Loucy (cell line): Measurements from ENCODE around the gene SCEL.

Source experiments
- H2AFZ ChIP-seq: fragments of 200-600 bp; sonication (generic); 2 replicates; pipeline ENCODE4 v1.6.0; 2016; ENCODE audit warnings: antibody characterized with exemption, mild to moderate bottlenecking, low read length, moderate library complexity
- H3F3A ChIP-seq: fragments of 200-600 bp; 2 replicates; pipeline ENCODE4 v1.6.0; 2016; ENCODE audit warnings: antibody characterized with exemption, low read depth, mild to moderate bottlenecking
- H3K27me3 ChIP-seq: fragments of 200-600 bp; sonication (generic); 2 replicates; pipeline ENCODE4 v1.6.1; 2014; ENCODE audit warnings: low read length, mild to moderate bottlenecking; ENCODE audit not compliant: insufficient read depth, poor library complexity, severe bottlenecking
- H3K36me3 ChIP-seq: fragments of 200-600 bp; sonication (generic); 2 replicates; pipeline ENCODE4 v1.6.1; 2016; ENCODE audit warnings: low read length; ENCODE audit not compliant: insufficient read depth
- H3K4me1 ChIP-seq: fragments of 200-600 bp; sonication (generic); 2 replicates; pipeline ENCODE4 v1.5.1; 2014; ENCODE audit warnings: low read length, mild to moderate bottlenecking; ENCODE audit not compliant: insufficient read depth, poor library complexity, severe bottlenecking
- H3K4me2 ChIP-seq: fragments of 200-600 bp; sonication (generic); 2 replicates; pipeline ENCODE4 v1.6.0; 2014; ENCODE audit warnings: antibody characterized with exemption, low read length, low read depth, mild to moderate bottlenecking; ENCODE audit not compliant: poor library complexity, severe bottlenecking
- H3K4me3 ChIP-seq: fragments of 200-600 bp; sonication (generic); 2 replicates; pipeline ENCODE4 v1.5.1; 2014; ENCODE audit warnings: low read length, mild to moderate bottlenecking, mixed read lengths; ENCODE audit not compliant: poor library complexity, severe bottlenecking
- H3K79me2 ChIP-seq: fragments of 200-600 bp; sonication (generic); 2 replicates; pipeline ENCODE4 v1.6.1; 2014; ENCODE audit warnings: low read length; ENCODE audit not compliant: insufficient read depth
- H3K9ac ChIP-seq: fragments of 200-600 bp; sonication (generic); 2 replicates; pipeline ENCODE4 v1.6.0; 2014; ENCODE audit warnings: mild to moderate bottlenecking, low read depth, low read length, moderate library complexity; ENCODE audit not compliant: poor library complexity, severe bottlenecking
- H3K9me2 ChIP-seq: fragments of 200-600 bp; sonication (generic); replicated peaks from 2 replicates; pipeline ENCODE4 v1.6.1; 2016; ENCODE audit warnings: low read depth, low read length, mixed read lengths
- H3K9me3 ChIP-seq: fragments of 200-600 bp; sonication (generic); 2 replicates; pipeline ENCODE4 v1.6.1; 2014; ENCODE audit warnings: mild to moderate bottlenecking, antibody characterized with exemption, low read length, low read depth; ENCODE audit not compliant: insufficient read depth
- H4K20me1 ChIP-seq: fragments of 200-600 bp; sonication (generic); 2 replicates; pipeline ENCODE4 v1.6.0; 2014; ENCODE audit warnings: antibody characterized with exemption, low read length, mild to moderate bottlenecking; ENCODE audit not compliant: insufficient read depth, poor library complexity, severe bottlenecking
- CTCF ChIP-seq: fragments of 200-600 bp; sonication (generic); conservative IDR thresholded peaks from 2 replicates; pipeline ENCODE4 v1.5.1; 2014; ENCODE audit warnings: mild to moderate bottlenecking, antibody characterized with exemption, low read length
- EZH2phosphoT487 ChIP-seq: fragments of 200-600 bp; IDR thresholded peaks from 2 replicates; pipeline ENCODE4 v1.6.1; 2018; ENCODE audit warnings: antibody characterized with exemption, mild to moderate bottlenecking, moderate library complexity, borderline replicate concordance

SCEL gene

GRCh38 chr13:77523386-77523785, 12.1 kb upstream of the SCEL start:
- TF ChIP-seq CTCF (no peak), EZH2phosphoT487 (no peak)
- H3K4me1 ChIP-seq: no peaks in the 10 kb centered on the region
- no peaks in the 10 kb centered on the region for H3F3A ChIP-seq
- no peaks in the 10 kb centered on the region for H4K20me1 ChIP-seq
- H3K9ac ChIP-seq: no peak overlapping the region
- no peaks in the 10 kb centered on the region for H3K9me3 ChIP-seq
- no peaks in the 10 kb centered on the region for H3K36me3 ChIP-seq
- H3K4me2 ChIP-seq: no peak overlapping the region
- H3K9me2 ChIP-seq: no peaks in the 10 kb centered on the region
- H2AFZ ChIP-seq: no peak overlapping the region
- no peaks in the 10 kb centered on the region for H3K79me2 ChIP-seq
- H3K27me3 ChIP-seq: no peaks in the 10 kb centered on the region
- H3K4me3 ChIP-seq: no peak overlapping the region

GRCh38 chr13:77523834-77524728, 11.4 kb upstream of the SCEL start:
- TF ChIP-seq EZH2phosphoT487 (no peak), CTCF (no peak)
- H3K36me3 ChIP-seq: no peaks in the 10 kb centered on the region
- H3K4me3 ChIP-seq: no peak overlapping the region
- no peak overlapping the region for H3K9ac ChIP-seq
- no peaks in the 10 kb centered on the region for H3F3A ChIP-seq
- no peaks in the 10 kb centered on the region for H3K9me3 ChIP-seq
- no peak overlapping the region for H3K4me2 ChIP-seq
- no peaks in the 10 kb centered on the region for H3K27me3 ChIP-seq
- no peaks in the 10 kb centered on the region for H4K20me1 ChIP-seq
- H3K9me2 ChIP-seq: no peaks in the 10 kb centered on the region
- no peak overlapping the region for H2AFZ ChIP-seq
- no peaks in the 10 kb centered on the region for H3K79me2 ChIP-seq
- H3K4me1 ChIP-seq: no peaks in the 10 kb centered on the region

- no peaks in the 10 kb centered on the region for H4K20me1 ChIP-seq
- H3K36me3 ChIP-seq: no peaks in the 10 kb centered on the region
- no peaks in the 10 kb centered on the region for H3K79me2 ChIP-seq
- H3K4me2 ChIP-seq: no peak overlapping the region
- no peak for TF ChIP-seq CTCF
- TF ChIP-seq EZH2phosphoT487: no peak
- no peaks in the 10 kb centered on the region for H3K4me1 ChIP-seq
- no peak overlapping the region for H2AFZ ChIP-seq
- H3K9me3 ChIP-seq: no peaks in the 10 kb centered on the region
- H3F3A ChIP-seq: no peaks in the 10 kb centered on the region
- no peaks in the 10 kb centered on the region for H3K27me3 ChIP-seq
- no peak overlapping the region for H3K4me3 ChIP-seq
- H3K9me2 ChIP-seq: no peaks in the 10 kb centered on the region
- no peak overlapping the region for H3K9ac ChIP-seq
Observed at GRCh38 chr13:77528414-77528813, 7.1 kb upstream of the SCEL start.
